Uterus (tissue), 4 donors: ENCODE results near the gene TMEM150C. TPM values are rescaled to one million over a fixed set of nuclear protein-coding genes. Genes with fewer than 3 reads are reported as not detected.

ENCODE experiments used
- DNase-seq, 2 donors: peaks; one replicate each; pipeline ENCODE4 v3.0.0-alpha.2; 2019 to 2020
- H3K27ac ChIP-seq, 2 donors: fragments of 200-600 bp; sonication (generic); 1 replicate in 1 of 2; 2 replicates in 1 of 2; pipeline ENCODE4 v1.5.1; 2016 to 2018
- H3K27me3 ChIP-seq, 2 donors: fragments of 200-600 bp; sonication (generic); one replicate each; pipeline ENCODE4 v1.5.1; 2018 to 2019; ENCODE audit warnings: control low read depth in 1 of 2
- H3K36me3 ChIP-seq, 2 donors: fragments of 200-600 bp; sonication (generic); one replicate each; pipeline ENCODE4 v1.5.1; 2019; ENCODE audit warnings: control low read depth in 1 of 2
- H3K4me1 ChIP-seq, 2 donors: fragments of 200-600 bp; sonication (generic); one replicate each; pipeline ENCODE4 v1.5.1; 2018 to 2019; ENCODE audit warnings: control low read depth in 1 of 2
- H3K4me3 ChIP-seq, 2 donors: fragments of 200-600 bp; sonication (generic); 1 replicate in 1 of 2; 2 replicates in 1 of 2; pipeline ENCODE4 v1.5.1; 2018 to 2019; ENCODE audit warnings: mild to moderate bottlenecking in 1 of 2
- H3K9me3 ChIP-seq, 2 donors: fragments of 200-600 bp; sonication (generic); one replicate each; pipeline ENCODE4 v1.5.1; 2019; ENCODE audit warnings: control low read depth in 1 of 2
- POLR2A ChIP-seq, 2 donors: fragments of 450-650 bp; IDR thresholded peaks; one replicate each; pipeline ENCODE4 v1.6.1; 2016; ENCODE audit warnings: antibody characterized with exemption in 2 of 2, mild to moderate bottlenecking in 1 of 2, moderate library complexity in 1 of 2
- intact Hi-C: fragments of 100-400 bp; cut with DNase I; formaldehyde crosslinking; loops from one replicate; pipeline ENCODE4 v1.15.1; 2023; ENCODE audit warnings: low total_unique reads
- total RNA-seq, 4 donors: library from RNA; depleted of rRNA in 3 of 4; stranded (reverse); fragments of >200 nt in 3 of 4; gene quantifications; one replicate each; pipeline versions ENCODE4 v1.1.0 to v1.2.4, GENCODE V29; 2014 to 2023
- TF ChIP-seq, protein P1 (sequence below), 4 experiments: fragments of 200-600 bp in 2 of 4; fragments of 450-650 bp in 2 of 4; sonication (generic) in 2 of 4; IDR thresholded peaks; one replicate each; pipeline ENCODE4 v1.5.1; 2016 to 2019; ENCODE audit warnings: antibody characterized with exemption in 4 of 4, mild to moderate bottlenecking in 2 of 4, moderate library complexity in 1 of 4
- donor health status: DM: yes; HTN: yes; CAD: no.

The TMEM150C gene
- total RNA-seq, 4 donors from 2014 or later, result 3.1 to 22.5 (median 11.6) TPM

DNA sequence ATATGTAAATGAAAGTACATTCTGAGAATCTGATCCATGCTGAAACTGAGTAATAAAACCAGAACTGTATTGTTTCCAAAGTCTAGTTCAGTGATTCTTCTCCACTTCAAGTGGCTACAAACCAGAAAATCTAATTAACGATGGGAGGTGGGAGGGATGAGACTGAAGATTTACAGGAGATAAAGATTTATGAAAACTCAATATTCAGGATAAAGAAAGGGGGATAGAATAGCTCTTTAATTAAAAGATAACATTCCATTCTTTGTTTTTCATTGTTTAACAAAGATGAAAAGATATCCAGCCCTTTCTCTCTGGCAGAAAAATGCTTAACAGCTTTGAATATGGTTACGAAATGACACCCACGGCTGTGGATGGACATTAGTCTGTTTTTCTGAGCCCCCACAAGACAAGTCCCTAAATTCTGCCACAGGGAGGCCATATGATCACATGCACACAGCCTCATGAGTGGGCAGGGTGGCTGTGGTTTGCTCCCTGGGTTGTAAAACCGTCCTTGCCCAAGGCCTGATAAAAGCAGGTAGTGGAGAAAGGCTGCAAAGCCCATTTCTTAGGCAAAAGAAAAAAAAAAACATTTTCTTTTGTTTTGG is 36.4 kb downstream of the TMEM150C start:
- intact Hi-C loops, result no loop called here
- no peak for TF ChIP-seq POLR2A (IDR thresholded peaks at IDR 0.05)
- TF ChIP-seq, protein P1, sequence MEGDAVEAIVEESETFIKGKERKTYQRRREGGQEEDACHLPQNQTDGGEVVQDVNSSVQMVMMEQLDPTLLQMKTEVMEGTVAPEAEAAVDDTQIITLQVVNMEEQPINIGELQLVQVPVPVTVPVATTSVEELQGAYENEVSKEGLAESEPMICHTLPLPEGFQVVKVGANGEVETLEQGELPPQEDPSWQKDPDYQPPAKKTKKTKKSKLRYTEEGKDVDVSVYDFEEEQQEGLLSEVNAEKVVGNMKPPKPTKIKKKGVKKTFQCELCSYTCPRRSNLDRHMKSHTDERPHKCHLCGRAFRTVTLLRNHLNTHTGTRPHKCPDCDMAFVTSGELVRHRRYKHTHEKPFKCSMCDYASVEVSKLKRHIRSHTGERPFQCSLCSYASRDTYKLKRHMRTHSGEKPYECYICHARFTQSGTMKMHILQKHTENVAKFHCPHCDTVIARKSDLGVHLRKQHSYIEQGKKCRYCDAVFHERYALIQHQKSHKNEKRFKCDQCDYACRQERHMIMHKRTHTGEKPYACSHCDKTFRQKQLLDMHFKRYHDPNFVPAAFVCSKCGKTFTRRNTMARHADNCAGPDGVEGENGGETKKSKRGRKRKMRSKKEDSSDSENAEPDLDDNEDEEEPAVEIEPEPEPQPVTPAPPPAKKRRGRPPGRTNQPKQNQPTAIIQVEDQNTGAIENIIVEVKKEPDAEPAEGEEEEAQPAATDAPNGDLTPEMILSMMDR (IDR thresholded peaks at IDR 0.05), result no peak
- Histone ChIP-seq H3K36me3 (no peaks in the 10 kb centered on the region), H3K27me3 (no peaks in the 10 kb centered on the region), H3K9me3 (no peaks in the 10 kb centered on the region), H3K4me1 (no peaks in the 10 kb centered on the region), H3K27ac (no peak overlapping the region), H3K4me3 (no peak overlapping the region)
- no peak for DNase-seq

DNA sequence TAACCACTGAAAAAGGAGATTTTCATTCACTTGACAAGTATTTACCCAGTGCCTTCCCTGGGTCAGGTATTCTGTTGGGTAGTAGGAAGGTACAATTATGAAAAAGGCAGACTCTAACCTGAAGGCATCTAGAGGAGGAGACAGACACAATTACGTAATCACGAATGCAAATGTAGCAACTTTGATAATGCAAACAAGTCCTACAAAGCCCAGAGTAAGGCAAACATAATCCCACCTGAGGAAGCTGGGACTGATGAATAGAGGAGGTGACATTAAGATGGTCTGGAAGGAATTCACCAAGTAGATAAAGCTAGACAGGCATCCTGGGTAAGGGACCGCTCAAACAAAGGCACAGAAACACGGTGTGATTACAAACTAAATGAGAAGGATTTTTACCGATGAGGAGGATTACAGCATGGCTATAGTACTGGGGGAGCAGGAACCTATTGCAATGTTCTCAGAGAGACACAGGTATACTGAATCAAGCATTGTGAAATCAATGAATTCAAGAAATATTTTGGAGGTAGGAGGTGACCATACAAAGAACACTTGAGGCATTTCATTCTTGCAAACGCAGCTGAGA is 37.1 kb downstream of the TMEM150C start:
- DNase-seq, result no peak
- Histone ChIP-seq H3K4me3 (no peak overlapping the region), H3K9me3 (no peaks in the 10 kb centered on the region), H3K27me3 (no peaks in the 10 kb centered on the region), H3K36me3 (no peaks in the 10 kb centered on the region), H3K4me1 (no peaks in the 10 kb centered on the region), H3K27ac (no peak overlapping the region)
- intact Hi-C loops, result no loop called here
- no peak for TF ChIP-seq POLR2A (IDR thresholded peaks at IDR 0.05)
- TF ChIP-seq, protein P1 (IDR thresholded peaks at IDR 0.05), result no peak

DNA sequence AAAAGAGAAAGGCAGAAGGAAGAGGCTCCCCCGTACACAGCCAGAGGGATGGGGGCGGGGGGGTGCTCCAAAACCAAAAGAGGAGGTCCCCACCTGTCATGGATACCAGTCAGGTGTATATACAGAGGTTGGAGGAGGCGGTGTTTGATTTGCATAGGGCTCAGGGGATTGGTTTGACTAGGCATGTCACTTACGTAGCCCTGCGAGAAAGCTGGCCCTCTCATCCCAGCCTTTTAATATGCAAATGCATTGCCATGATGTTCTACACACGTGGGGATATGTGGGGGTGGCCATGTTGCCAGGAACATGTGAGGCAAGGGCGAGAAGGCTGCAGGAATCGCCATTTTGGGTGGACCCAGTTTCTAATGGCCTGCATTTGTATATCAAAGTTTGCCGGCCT is 38.6 kb downstream of the TMEM150C start:
- H3K4me3 ChIP-seq, result no peak overlapping the region
- TF ChIP-seq, protein P1 (IDR thresholded peaks at IDR 0.05), result no peak
- TF ChIP-seq POLR2A (IDR thresholded peaks at IDR 0.05), result no peak
- no peaks in the 10 kb centered on the region for H3K27me3 ChIP-seq
- intact Hi-C loops, result no loop called here
- H3K4me1 ChIP-seq, result no peaks in the 10 kb centered on the region
- no peak overlapping the region for H3K27ac ChIP-seq
- H3K9me3 ChIP-seq, result no peaks in the 10 kb centered on the region
- DNase-seq, result no peak
- no peaks in the 10 kb centered on the region for H3K36me3 ChIP-seq

DNA sequence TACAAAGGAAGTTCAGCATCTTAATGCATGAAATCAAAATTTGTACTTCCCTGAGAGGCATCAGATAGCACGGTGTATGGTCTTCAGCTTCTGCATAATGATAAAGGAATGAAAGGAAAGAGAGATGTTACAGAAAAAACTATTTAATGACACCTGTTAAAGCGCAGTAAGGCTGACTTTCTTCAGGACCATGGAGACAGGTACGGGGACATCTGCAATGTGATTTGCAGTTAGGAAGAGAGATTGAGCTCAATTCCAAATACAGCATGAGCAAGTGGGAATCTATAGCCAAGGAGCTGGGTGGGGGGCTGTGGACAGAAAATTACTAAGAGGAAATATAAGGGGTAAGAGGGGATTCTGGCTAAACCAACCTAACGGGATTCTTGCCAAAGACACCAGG is 39.3 kb downstream of the TMEM150C start:
- H3K36me3 ChIP-seq, result no peaks in the 10 kb centered on the region
- H3K9me3 ChIP-seq, result no peaks in the 10 kb centered on the region
- H3K4me1 ChIP-seq, result no peaks in the 10 kb centered on the region
- no peaks in the 10 kb centered on the region for H3K27me3 ChIP-seq
- no peak overlapping the region for H3K4me3 ChIP-seq
- H3K27ac ChIP-seq, result no peak overlapping the region
- TF ChIP-seq, protein P1 (IDR thresholded peaks at IDR 0.05), result no peak
- no peak for TF ChIP-seq POLR2A (IDR thresholded peaks at IDR 0.05)
- no peak for DNase-seq
- intact Hi-C loops, result no loop called here

DNA sequence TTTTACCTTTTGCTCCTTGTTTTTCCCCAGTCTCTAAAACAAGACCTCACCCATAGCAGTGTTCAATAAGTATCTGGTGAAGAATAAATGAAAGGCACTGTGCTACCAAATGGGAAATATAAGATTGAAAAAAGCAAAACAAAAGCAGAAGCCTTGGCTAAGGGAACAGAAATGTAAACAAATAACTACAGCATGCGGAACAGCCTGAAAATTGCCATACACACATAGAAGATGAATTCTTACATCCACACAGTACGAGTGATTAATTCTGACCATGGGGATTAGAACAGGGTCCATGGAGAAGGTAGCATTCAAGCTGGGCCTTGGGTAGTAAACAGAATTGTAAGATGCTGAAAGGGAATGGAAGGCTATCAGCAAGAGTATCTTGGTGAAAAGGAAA is 40.5 kb downstream of the TMEM150C start:
- intact Hi-C loops, result no loop called here
- Histone ChIP-seq H3K9me3 (no peaks in the 10 kb centered on the region), H3K27me3 (no peaks in the 10 kb centered on the region), H3K4me1 (no peaks in the 10 kb centered on the region), H3K27ac (no peak overlapping the region), H3K36me3 (no peaks in the 10 kb centered on the region), H3K4me3 (no peak overlapping the region)
- DNase-seq, result no peak
- TF ChIP-seq POLR2A (IDR thresholded peaks at IDR 0.05), result no peak
- TF ChIP-seq, protein P1 (IDR thresholded peaks at IDR 0.05), result no peak
